ENCODE results near the gene SIK3. TPM values are rescaled to one million over a fixed set of nuclear protein-coding genes. Genes with fewer than 3 reads are reported as not detected.

Gene SIK3
- polyA plus RNA-seq, 1 experiment, result 9.0 TPM

GRCh38 chr11:116862951-116863350, 235.3 kb downstream of the SIK3 start:
- H3K27me3 ChIP-seq (ENCODE audit: control insufficient read depth, insufficient read depth, low read length), result no peaks in the 10 kb centered on the region
- no peak overlapping the region for H3K27ac ChIP-seq (ENCODE audit: low read depth, low read length)
- ChIA-PET POLR2A (no interaction called here), CTCF (interaction anchor here (1.1 kb wide), 1 partner anchor 16 kb away, joined by 4 read pairs; no protein-coding TSS in a partner anchor)
- H3K9me3 ChIP-seq (ENCODE audit: control insufficient read depth, insufficient read depth, low read length), result no peaks in the 10 kb centered on the region
- H3K4me3 ChIP-seq (ENCODE audit: low read depth, low read length), result no peak overlapping the region
- TF ChIP-seq, protein P1, sequence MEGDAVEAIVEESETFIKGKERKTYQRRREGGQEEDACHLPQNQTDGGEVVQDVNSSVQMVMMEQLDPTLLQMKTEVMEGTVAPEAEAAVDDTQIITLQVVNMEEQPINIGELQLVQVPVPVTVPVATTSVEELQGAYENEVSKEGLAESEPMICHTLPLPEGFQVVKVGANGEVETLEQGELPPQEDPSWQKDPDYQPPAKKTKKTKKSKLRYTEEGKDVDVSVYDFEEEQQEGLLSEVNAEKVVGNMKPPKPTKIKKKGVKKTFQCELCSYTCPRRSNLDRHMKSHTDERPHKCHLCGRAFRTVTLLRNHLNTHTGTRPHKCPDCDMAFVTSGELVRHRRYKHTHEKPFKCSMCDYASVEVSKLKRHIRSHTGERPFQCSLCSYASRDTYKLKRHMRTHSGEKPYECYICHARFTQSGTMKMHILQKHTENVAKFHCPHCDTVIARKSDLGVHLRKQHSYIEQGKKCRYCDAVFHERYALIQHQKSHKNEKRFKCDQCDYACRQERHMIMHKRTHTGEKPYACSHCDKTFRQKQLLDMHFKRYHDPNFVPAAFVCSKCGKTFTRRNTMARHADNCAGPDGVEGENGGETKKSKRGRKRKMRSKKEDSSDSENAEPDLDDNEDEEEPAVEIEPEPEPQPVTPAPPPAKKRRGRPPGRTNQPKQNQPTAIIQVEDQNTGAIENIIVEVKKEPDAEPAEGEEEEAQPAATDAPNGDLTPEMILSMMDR (IDR thresholded peaks at IDR 0.05; ENCODE audit: low read depth, low read length), result no peak
- no peak for DNase-seq (ENCODE audit: low read depth, low spot score)

DNA sequence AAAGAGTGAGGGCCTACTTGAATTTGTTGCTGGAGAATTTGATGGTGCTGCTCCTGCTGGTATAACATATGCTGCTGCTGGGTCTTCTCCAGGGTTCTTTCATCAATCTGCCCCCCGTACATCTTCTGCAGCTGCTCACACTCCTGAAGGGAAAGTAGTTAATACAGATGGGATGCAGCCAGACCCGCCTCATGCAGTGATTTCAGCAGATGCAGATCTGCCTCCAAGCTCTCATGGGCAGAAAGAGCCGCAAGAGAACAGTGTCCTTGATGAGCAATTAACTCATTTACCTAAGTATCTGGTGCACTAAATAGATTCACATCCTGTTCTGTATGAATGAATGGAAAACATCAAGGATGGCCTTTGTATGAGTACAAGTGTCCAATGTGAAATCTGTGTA, 236.0 kb downstream of the SIK3 start:
- Histone ChIP-seq H3K27ac (ENCODE audit: low read depth, low read length) (no peak overlapping the region), H3K27me3 (ENCODE audit: control insufficient read depth, insufficient read depth, low read length) (no peaks in the 10 kb centered on the region), H3K4me3 (ENCODE audit: low read depth, low read length) (no peak overlapping the region), H3K9me3 (ENCODE audit: control insufficient read depth, insufficient read depth, low read length) (no peaks in the 10 kb centered on the region)
- POLR2A ChIA-PET, result interaction anchor here (1.3 kb wide), 1 partner anchor 9 kb away, joined by 3 read pairs; no protein-coding TSS in a partner anchor
- DNase-seq (ENCODE audit: low read depth, low spot score), result no peak
- CTCF ChIA-PET, result interaction anchor here (1.1 to 1.4 kb wide), 4 partner anchors 17 to 243 kb away, joined by 4 to 5 read pairs (median 4); partner anchors contain the start of gene APOA5
- TF ChIP-seq, protein P1 (IDR thresholded peaks at IDR 0.05; ENCODE audit: low read depth, low read length), result no peak

DNA sequence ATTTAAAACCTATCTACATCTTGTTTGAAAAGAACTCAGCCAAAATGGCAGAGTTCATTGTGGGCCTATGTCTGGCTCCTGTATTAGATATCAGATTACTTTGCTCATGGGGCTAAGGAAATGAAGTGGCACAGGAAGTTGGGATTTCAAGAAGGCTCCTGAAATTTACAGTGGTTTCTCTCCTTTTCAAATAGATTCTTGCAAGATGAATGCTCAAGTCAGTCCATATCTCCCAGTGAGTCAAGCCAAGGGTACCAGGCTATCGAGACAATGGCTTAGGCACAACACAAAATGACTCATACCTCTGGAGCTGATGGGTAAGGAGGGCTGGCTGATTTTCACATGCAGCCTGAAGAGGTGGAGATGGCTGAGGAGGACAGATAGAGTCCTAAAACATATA, 236.7 kb downstream of the SIK3 start:
- CTCF ChIA-PET, result interaction anchor here (1.2 to 1.4 kb wide), 3 partner anchors 26 to 244 kb away, joined by 4 to 5 read pairs (median 5); partner anchors contain the start of gene APOA5
- H3K4me3 ChIP-seq (ENCODE audit: low read depth, low read length), result no peak overlapping the region
- no peak overlapping the region for H3K27ac ChIP-seq (ENCODE audit: low read depth, low read length)
- DNase-seq (ENCODE audit: low read depth, low spot score), result no peak
- H3K27me3 ChIP-seq (ENCODE audit: control insufficient read depth, insufficient read depth, low read length), result no peaks in the 10 kb centered on the region
- POLR2A ChIA-PET, result interaction anchor here (1.3 kb wide), 1 partner anchor 8 kb away, joined by 3 read pairs; no protein-coding TSS in a partner anchor
- TF ChIP-seq, protein P1 (IDR thresholded peaks at IDR 0.05; ENCODE audit: low read depth, low read length), result no peak
- H3K9me3 ChIP-seq (ENCODE audit: control insufficient read depth, insufficient read depth, low read length), result no peaks in the 10 kb centered on the region

GRCh38 chr11:116860303-116860702, 237.9 kb downstream of the SIK3 start:
- DNase-seq (ENCODE audit: low read depth, low spot score), result no peak
- Histone ChIP-seq H3K4me3 (ENCODE audit: low read depth, low read length) (no peak overlapping the region), H3K27ac (ENCODE audit: low read depth, low read length) (no peak overlapping the region), H3K27me3 (ENCODE audit: control insufficient read depth, insufficient read depth, low read length) (no peaks in the 10 kb centered on the region), H3K9me3 (ENCODE audit: control insufficient read depth, insufficient read depth, low read length) (no peaks in the 10 kb centered on the region)
- ChIA-PET POLR2A (no interaction called here), CTCF (interaction anchor here (1.2 kb wide), 1 partner anchor 246 kb away, joined by 5 read pairs; no protein-coding TSS in a partner anchor)
- TF ChIP-seq, protein P1 (IDR thresholded peaks at IDR 0.05; ENCODE audit: low read depth, low read length), result no peak

DNA sequence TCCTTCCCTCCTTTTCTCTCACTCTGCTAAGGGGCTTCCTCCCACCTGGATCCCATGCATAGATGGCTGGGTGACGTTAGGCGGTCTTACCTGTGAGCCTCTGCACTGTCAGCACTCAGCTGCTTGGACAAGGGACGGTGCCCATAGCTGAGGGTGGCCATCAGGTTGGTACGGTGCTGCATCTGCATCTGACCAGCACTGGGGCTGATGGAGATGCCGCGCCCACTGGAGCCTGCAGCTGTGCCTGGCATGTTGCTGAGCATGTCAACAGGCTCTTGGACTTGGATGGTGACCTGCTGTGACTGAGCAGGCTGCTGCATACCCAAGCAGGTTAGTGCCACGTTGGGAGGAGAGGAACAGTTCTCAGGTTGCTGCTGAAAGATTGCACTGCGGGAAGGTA, 239.1 kb downstream of the SIK3 start:
- no peaks in the 10 kb centered on the region for H3K27me3 ChIP-seq (ENCODE audit: control insufficient read depth, insufficient read depth, low read length)
- TF ChIP-seq, protein P1 (IDR thresholded peaks at IDR 0.05; ENCODE audit: low read depth, low read length), result no peak
- DNase-seq (ENCODE audit: low read depth, low spot score), result no peak
- H3K4me3 ChIP-seq (ENCODE audit: low read depth, low read length), result no peak overlapping the region
- POLR2A ChIA-PET, result no interaction called here
- no peak overlapping the region for H3K27ac ChIP-seq (ENCODE audit: low read depth, low read length)
- CTCF ChIA-PET, result interaction anchor here (1.1 to 1.6 kb wide), 3 partner anchors 23 to 368 kb away, joined by 4 to 8 read pairs (median 4); partner anchors contain the start of gene SIK3
- H3K9me3 ChIP-seq (ENCODE audit: control insufficient read depth, insufficient read depth, low read length), result no peaks in the 10 kb centered on the region
